Activated CD4-positive, alpha-beta T cell treated with anti-CD3 and anti-CD28 coated beads, Interleukin-2, Interleukin-6, amounts not matched to agents 100 ng/mL and 50 ng/mL, durations not matched to agents 16 hours and 8 hours (primary cell): ENCODE measurements around the gene RGS14.
"Not testable (repeated sequence)": the region's sequence is repeated elsewhere in the genome, so short reads cannot be mapped to it uniquely, and the experiment has no call there.

Experiments used
- DNase-seq: peaks from one replicate; pipeline ENCODE4 v3.0.0-alpha.2; 2020

RGS14 gene

GRCh38 chr5:177409043-177409801 lies 51.5 kb downstream of the RGS14 start, which contains the start of gene F12:
Gene F12 (minus strand): TSS chr5:177409564. CDS start chr5:177409527, 37 bp downstream.
- DNase-seq, result no peak

DNA sequence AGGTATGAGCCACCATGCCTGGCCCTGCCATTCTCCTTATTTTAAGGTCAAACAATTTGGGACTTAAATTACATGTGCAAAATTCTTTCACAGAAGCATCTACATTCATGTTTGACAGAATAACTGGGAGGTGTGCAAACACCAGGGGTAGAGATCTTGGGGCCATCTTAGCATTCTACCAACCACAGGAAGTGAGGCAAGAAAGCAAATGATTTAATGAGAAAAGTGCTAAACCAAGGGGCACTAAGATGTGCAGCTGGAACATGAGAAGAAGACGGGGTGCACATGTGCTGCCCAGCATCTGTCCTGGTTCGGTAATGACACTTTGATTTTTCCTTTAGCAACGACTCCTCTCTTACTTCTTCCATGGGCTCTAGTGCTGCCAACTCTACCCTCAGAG lies 52.9 kb downstream of the RGS14 start:
- DNase-seq, result no peak

DNA sequence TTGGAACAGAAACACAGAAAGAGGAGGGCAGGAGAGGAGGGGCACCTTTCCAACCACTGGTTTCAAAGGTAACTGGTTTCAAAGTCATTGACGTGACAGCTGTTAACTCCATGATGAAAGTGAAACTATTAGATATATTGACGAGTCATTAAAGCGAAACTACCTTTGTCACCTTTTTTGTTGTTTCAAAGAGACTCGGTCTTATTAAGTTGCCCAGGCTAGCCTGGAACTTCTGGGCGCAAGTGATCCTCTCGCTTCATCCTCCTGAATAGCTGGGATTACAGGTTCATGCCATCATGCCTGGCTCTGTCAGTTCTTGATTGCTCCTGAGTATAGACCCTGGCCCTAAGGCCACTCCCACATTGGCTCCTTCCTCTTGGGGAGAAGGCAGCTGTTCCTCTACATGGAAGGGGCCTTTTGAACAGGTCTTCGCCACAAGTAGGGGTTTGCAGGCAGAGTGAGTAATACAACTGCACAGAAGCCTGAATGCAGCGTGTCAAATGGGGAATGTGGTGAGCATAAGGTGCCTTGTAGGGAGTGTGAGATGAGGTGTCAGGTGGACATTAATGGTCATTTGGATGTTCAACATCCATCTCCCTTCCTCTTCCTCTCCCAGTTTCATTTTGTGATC lies 55.0 kb downstream of the RGS14 start:
- DNase-seq, result no peak

GRCh38 chr5:177414481-177414880 lies 56.8 kb downstream of the RGS14 start:
- no peak for DNase-seq

DNA sequence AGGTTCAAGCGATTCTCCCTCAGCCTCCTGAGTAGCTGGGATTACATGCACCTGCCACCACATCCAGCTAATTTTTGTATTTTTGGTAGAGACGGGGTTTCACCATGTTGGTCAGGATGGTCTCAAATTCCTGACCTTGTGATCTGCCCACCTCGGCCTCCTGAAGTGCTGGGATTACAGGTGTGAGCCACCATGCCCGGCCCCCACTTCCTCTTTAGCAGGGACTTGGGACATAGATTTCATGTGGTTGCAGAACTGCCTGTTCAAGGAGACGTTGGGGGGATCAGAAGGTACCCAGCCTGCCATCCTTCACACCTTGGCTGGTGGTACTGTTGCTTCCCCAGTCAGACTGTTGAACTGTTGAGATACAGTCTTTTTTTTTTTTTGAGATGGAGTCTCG lies 59.4 kb downstream of the RGS14 start:
- DNase-seq, result not testable (repeated sequence)

DNA sequence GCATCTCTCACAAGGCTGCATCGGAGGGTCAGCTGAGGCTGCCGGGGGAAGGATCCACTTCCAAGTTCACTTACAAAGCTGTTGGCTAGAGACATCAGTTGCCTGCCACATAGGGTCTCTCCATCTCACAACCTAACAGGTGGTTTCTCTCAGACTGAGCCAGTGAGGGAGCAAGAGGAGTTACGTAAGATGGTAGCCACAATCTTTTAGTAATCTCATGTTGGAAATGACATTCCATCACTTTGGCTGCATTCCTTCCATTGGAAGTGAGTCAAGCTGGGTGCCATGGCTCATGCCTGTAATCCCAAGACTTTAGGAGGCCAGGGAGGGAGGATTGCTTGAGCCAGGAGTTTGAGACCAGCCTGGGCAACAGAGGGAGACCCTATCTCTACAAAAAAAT lies 61.3 kb downstream of the RGS14 start:
- no peak for DNase-seq

DNA sequence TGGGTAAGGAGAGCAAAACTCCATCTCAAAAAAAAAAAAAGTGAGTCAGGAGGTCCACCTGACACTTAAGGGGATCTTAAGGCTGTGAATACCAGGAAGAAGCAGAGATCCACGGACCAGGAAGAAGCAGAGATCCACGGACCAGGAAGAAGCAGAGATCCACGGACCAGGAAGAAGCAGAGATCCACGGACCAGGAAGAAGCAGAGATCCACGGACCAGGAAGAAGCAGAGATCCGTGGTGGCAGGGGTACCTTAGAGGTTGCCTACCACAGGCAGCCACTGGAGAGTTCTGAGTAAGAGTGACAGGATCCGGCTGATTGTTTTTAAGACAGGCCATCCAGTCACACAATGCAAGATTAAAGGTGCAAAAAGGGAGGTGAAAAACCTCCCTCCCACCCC lies 62.7 kb downstream of the RGS14 start:
- not testable (repeated sequence) for DNase-seq

DNA sequence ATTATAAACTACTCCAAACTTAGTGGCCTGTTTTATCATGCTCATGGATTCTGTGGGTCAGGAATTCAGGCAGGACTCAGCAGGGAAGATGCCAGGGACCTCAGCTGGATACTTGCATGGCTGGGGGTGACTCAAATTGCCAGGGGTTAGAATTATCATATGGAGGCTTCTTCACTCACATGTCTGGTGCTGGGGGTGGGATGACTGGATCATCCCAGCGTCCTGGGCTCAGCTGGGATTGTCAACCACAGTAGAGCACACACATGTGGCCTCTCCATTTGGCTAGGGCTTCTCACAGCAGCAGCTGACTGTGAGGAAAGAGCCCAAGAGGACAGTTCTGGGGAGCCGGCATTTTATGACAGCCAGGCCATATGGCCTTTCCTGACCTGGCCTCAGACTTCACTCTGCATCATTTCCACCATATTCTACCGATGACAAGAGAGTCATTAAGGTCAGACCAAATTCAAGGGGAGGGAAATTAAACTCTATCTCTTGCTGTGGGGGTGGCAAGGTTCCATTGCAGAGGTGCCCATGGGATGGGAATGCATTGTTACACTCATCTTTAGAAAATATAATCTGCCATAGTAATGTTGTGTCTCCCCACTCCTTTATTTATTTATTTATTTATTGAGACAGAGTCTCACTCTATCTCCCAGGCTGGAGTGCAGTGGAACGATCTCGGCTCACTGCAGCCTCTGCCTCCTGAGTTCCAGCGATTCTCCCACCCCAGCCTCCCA lies 63.5 kb downstream of the RGS14 start:
- DNase-seq, result no peak
